PC-3 (cell line): ENCODE data around the gene FHIP1B. TPM values are rescaled to one million over a fixed set of nuclear protein-coding genes. Genes with fewer than 3 reads are reported as not detected.

Experiments
- ATAC-seq: fragments of 200-7000 bp; cut with Tn5 transposase; 2 replicates; pipeline ENCODE4 v1.9.1; 2020; ENCODE audit warnings: mild to moderate bottlenecking, moderate library complexity
- BruUV-seq: library from RNA; stranded (reverse); fragments of 400-500 nt; replicated peaks from 2 replicates; lab custom pipeline; 2021; lab: Mats Ljungman, UMichigan
- CTCF ChIA-PET: fragments of 300-600 bp; sonication (Branson Sonifier 250); formaldehyde crosslinking; loops from one replicate; lab custom pipeline; 2022; ENCODE audit warnings: antibody characterized with exemption; lab: Charles Lee
- POLR2A ChIA-PET: fragments of 300-600 bp; sonication (Branson Sonifier 250); formaldehyde crosslinking; loops from one replicate; lab custom pipeline; 2022; ENCODE audit warnings: antibody characterized with exemption; ENCODE audit not compliant: unreplicated experiment; lab: Charles Lee
- DNase-seq: peaks from one replicate; pipeline ENCODE4 v3.0.0-alpha.2; 2015
- H2AFZ ChIP-seq: fragments of 300-600 bp; sonication (generic); 2 replicates; pipeline ENCODE4 v1.6.0; 2016; ENCODE audit warnings: antibody characterized with exemption, low read length
- H3F3A ChIP-seq: fragments of 300-600 bp; sonication (generic); one replicate; pipeline ENCODE4 v1.6.0; 2017; ENCODE audit warnings: antibody characterized with exemption, low read length, control low read depth, mild to moderate bottlenecking; ENCODE audit not compliant: unreplicated experiment
- H3K27ac ChIP-seq: fragments of 300-600 bp; sonication (generic); 2 replicates; pipeline ENCODE4 v1.5.1; 2016; ENCODE audit warnings: mild to moderate bottlenecking, low read length
- H3K27me3 ChIP-seq: fragments of 300-600 bp; sonication (generic); 2 replicates; pipeline ENCODE4 v1.6.1; 2016; ENCODE audit warnings: low read length, mixed read lengths
- H3K36me3 ChIP-seq: fragments of 300-600 bp; sonication (generic); 2 replicates; pipeline ENCODE4 v1.6.1; 2016; ENCODE audit warnings: low read depth, mixed run types, low read length, mixed read lengths
- H3K4me1 ChIP-seq: fragments of 300-600 bp; sonication (generic); 2 replicates; pipeline ENCODE4 v1.5.1; 2016; ENCODE audit warnings: low read length; ENCODE audit not compliant: insufficient read depth
- H3K4me2 ChIP-seq: fragments of 300-600 bp; sonication (generic); 2 replicates; pipeline ENCODE4 v1.6.0; 2016; ENCODE audit warnings: low read length
- H3K4me3 ChIP-seq: fragments of 300-600 bp; sonication (generic); 2 replicates; pipeline ENCODE4 v1.5.1; 2016; ENCODE audit warnings: mild to moderate bottlenecking, low read length, mixed read lengths
- H3K79me2 ChIP-seq: fragments of 300-600 bp; sonication (generic); 2 replicates; pipeline ENCODE4 v1.6.1; 2017; ENCODE audit warnings: low read length, mixed read lengths
- H3K9ac ChIP-seq: fragments of 300-600 bp; sonication (generic); 2 replicates; pipeline ENCODE4 v1.6.0; 2016; ENCODE audit warnings: mild to moderate bottlenecking, low read length
- H3K9me2 ChIP-seq: fragments of 300-600 bp; sonication (generic); replicated peaks from 2 replicates; pipeline ENCODE4 v1.6.1; 2016; ENCODE audit warnings: mixed run types, low read length, mixed read lengths
- H3K9me3 ChIP-seq: fragments of 300-600 bp; sonication (generic); 2 replicates; pipeline ENCODE4 v1.6.1; 2016; ENCODE audit warnings: low read length, mixed read lengths
- H4K20me1 ChIP-seq: fragments of 300-600 bp; sonication (generic); 2 replicates; pipeline ENCODE4 v1.6.1; 2016; ENCODE audit warnings: low read length, mixed read lengths
- EZH2 ChIP-seq: fragments of 300-600 bp; sonication (generic); IDR thresholded peaks from one replicate; pipeline ENCODE4 v1.6.1; 2017; ENCODE audit warnings: antibody characterized with exemption, mild to moderate bottlenecking, low read length; ENCODE audit not compliant: unreplicated experiment
- EZH2phosphoT487 ChIP-seq: fragments of 300-600 bp; sonication (generic); IDR thresholded peaks from 2 replicates; pipeline ENCODE4 v1.6.1; 2018; ENCODE audit warnings: mild to moderate bottlenecking, antibody characterized with exemption, low read length, borderline replicate concordance
- intact Hi-C: fragments of 100-400 bp; cut with micrococcal nuclease; formaldehyde crosslinking; loops from 2 replicates; pipeline ENCODE4 v1.9.0; 2023
- total RNA-seq: library from RNA; depleted of rRNA; stranded (reverse); fragments of >200 nt; gene quantifications from 2 replicates; pipeline ENCODE4 v1.2.3, GENCODE V29; 2014
- TF ChIP-seq, protein P1 (sequence below): fragments of 300-600 bp; sonication (generic); conservative IDR thresholded peaks from 2 replicates; pipeline ENCODE4 v1.5.1; 2017; ENCODE audit warnings: antibody characterized with exemption, low read depth, mild to moderate bottlenecking, low read length

Gene FHIP1B
- total RNA-seq, 1 experiment from 2014 or later, result 30.4 TPM

DNA sequence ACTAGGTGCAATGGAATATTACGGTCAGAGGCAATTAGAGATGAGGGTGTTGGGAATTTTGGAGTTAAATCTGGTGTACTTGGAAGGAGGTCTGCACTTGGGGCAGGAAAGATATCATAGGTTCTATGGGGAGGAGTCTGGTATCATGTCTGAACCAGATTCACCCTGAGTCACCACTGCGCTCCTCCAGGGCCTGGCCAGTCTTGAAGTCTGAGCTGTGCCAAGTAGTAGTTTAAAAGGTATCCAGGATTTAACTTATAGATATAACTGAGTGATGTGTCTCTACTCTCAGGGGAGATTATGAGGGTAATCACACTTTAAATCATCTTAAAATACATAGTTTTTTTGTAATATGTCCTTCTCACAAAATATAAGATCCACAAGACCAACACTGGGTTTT, 11.1 kb upstream of the FHIP1B start:
- no TSS peak for BruUV-seq
- no peak for DNase-seq
- intact Hi-C loops, result no loop called here
- Histone ChIP-seq H3K36me3 (no peaks in the 10 kb centered on the region), H3K9me2 (no peaks in the 10 kb centered on the region), H3K4me2 (no peak overlapping the region), H3K4me1 (no peaks in the 10 kb centered on the region), H3K27ac (no peak overlapping the region), H3F3A (no peaks in the 10 kb centered on the region), H3K4me3 (no peak overlapping the region), H3K9ac (no peak overlapping the region), H4K20me1 (no peaks in the 10 kb centered on the region), H3K9me3 (no peaks in the 10 kb centered on the region), H3K27me3 (no peaks in the 10 kb centered on the region; the same call in 1 of the 2 replicates), H3K79me2 (no peaks in the 10 kb centered on the region), H2AFZ (no peak overlapping the region)
- TF ChIP-seq EZH2 (no peak), EZH2phosphoT487 (no peak)
- TF ChIP-seq, protein P1, sequence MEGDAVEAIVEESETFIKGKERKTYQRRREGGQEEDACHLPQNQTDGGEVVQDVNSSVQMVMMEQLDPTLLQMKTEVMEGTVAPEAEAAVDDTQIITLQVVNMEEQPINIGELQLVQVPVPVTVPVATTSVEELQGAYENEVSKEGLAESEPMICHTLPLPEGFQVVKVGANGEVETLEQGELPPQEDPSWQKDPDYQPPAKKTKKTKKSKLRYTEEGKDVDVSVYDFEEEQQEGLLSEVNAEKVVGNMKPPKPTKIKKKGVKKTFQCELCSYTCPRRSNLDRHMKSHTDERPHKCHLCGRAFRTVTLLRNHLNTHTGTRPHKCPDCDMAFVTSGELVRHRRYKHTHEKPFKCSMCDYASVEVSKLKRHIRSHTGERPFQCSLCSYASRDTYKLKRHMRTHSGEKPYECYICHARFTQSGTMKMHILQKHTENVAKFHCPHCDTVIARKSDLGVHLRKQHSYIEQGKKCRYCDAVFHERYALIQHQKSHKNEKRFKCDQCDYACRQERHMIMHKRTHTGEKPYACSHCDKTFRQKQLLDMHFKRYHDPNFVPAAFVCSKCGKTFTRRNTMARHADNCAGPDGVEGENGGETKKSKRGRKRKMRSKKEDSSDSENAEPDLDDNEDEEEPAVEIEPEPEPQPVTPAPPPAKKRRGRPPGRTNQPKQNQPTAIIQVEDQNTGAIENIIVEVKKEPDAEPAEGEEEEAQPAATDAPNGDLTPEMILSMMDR, result no peak
- ChIA-PET POLR2A (no interaction called here), CTCF (no interaction called here)
- no peak for ATAC-seq

- H3K36me3 ChIP-seq, result no peaks in the 10 kb centered on the region
- H2AFZ ChIP-seq, result no peak overlapping the region
- no peaks in the 10 kb centered on the region for H4K20me1 ChIP-seq
- no peak overlapping the region for H3K4me2 ChIP-seq
- no peak overlapping the region for H3K4me3 ChIP-seq
- ATAC-seq, result no peak
- no peaks in the 10 kb centered on the region for H3F3A ChIP-seq
- H3K27ac ChIP-seq, result no peak overlapping the region
- intact Hi-C loops, result no loop called here
- no peaks in the 10 kb centered on the region for H3K9me2 ChIP-seq
- POLR2A ChIA-PET, result no interaction called here
- H3K27me3 ChIP-seq, result no peaks in the 10 kb centered on the region; the same call in 1 of the 2 replicates
- H3K9ac ChIP-seq, result no peak overlapping the region
- no peaks in the 10 kb centered on the region for H3K4me1 ChIP-seq
- no peaks in the 10 kb centered on the region for H3K79me2 ChIP-seq
- CTCF ChIA-PET, result no interaction called here
- no peak for DNase-seq
- no TSS peak for BruUV-seq
- no peaks in the 10 kb centered on the region for H3K9me3 ChIP-seq
- no peak for TF ChIP-seq EZH2
Observed at GRCh38 chr11:6241316-6241715, 6.9 kb upstream of the FHIP1B start.

DNA sequence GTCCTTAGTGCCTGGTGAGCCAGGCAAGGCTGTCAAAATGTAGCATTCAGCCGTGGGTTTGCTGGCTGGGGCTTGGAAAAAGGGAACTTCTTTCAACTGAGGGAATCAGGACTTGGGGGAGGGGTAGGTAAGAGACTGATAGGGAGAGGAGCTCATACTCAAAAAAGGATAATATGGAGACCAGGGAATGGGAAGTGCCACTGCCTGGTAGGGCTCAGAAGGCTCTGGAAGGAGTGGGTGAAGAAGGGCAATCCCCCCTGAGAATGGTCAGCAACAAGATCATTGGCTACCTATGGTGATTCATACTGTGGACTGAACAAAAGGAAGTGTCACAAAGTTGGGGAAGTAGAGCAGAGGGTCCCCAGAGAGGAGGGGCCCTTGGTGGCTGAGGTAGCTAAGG, 6.3 kb upstream of the FHIP1B start:
- Histone ChIP-seq H3F3A (no peaks in the 10 kb centered on the region), H2AFZ (no peak overlapping the region), H3K9me2 (no peaks in the 10 kb centered on the region), H3K9ac (no peak overlapping the region), H4K20me1 (no peaks in the 10 kb centered on the region), H3K79me2 (no peaks in the 10 kb centered on the region), H3K4me3 (no peak overlapping the region), H3K4me1 (no peaks in the 10 kb centered on the region), H3K9me3 (no peaks in the 10 kb centered on the region), H3K27ac (no peak overlapping the region), H3K4me2 (no peak overlapping the region), H3K27me3 (no peaks in the 10 kb centered on the region; the same call in 1 of the 2 replicates), H3K36me3 (no peaks in the 10 kb centered on the region)
- no peak for DNase-seq
- CTCF ChIA-PET, result no interaction called here
- intact Hi-C loops, result no loop called here
- no peak for ATAC-seq
- POLR2A ChIA-PET, result no interaction called here
- no TSS peak for BruUV-seq
- no peak for TF ChIP-seq EZH2
- TF ChIP-seq EZH2phosphoT487, result no peak
- TF ChIP-seq, protein P1, result no peak
